ENCODE results near the gene CDHR1.

CDHR1 gene

GRCh38 chr10:84198206-84198915 lies 4.0 kb downstream of the CDHR1 start:
- Histone ChIP-seq H3K36me3 (replicated peaks) (no peaks in the 10 kb centered on the region), H3K27me3 (ENCODE audit: low read depth) (no peaks in the 10 kb centered on the region), H3K4me3 (no peak overlapping the region), H3K4me1 (no peaks in the 10 kb centered on the region), H3K9me3 (no peaks in the 10 kb centered on the region)
- DNase-seq (ENCODE audit: low spot score in 2 of 2) = no peak
- in situ Hi-C loops (cut with MboI; ENCODE audit: low sequenced_read_pairs) = no loop called here

GRCh38 chr10:84200537-84201243 lies 6.4 kb downstream of the CDHR1 start:
- no peak overlapping the region for H3K4me3 ChIP-seq
- no peaks in the 10 kb centered on the region for H3K27me3 ChIP-seq (ENCODE audit: low read depth)
- H3K36me3 ChIP-seq (replicated peaks) = no peaks in the 10 kb centered on the region
- H3K9me3 ChIP-seq = no peaks in the 10 kb centered on the region
- in situ Hi-C loops (cut with MboI; ENCODE audit: low sequenced_read_pairs) = no loop called here
- no peak for DNase-seq (ENCODE audit: low spot score in 2 of 2)
- H3K4me1 ChIP-seq = no peaks in the 10 kb centered on the region

- DNase-seq (ENCODE audit: low spot score in 2 of 2) = no peak
- Histone ChIP-seq H3K4me3 (no peak overlapping the region), H3K9me3 (no peaks in the 10 kb centered on the region), H3K4me1 (no peaks in the 10 kb centered on the region), H3K27me3 (ENCODE audit: low read depth) (no peaks in the 10 kb centered on the region), H3K36me3 (replicated peaks) (no peaks in the 10 kb centered on the region)
- in situ Hi-C loops (cut with MboI; ENCODE audit: low sequenced_read_pairs) = no loop called here
Measured at GRCh38 chr10:84201244-84201606, 6.9 kb downstream of the CDHR1 start.

DNA sequence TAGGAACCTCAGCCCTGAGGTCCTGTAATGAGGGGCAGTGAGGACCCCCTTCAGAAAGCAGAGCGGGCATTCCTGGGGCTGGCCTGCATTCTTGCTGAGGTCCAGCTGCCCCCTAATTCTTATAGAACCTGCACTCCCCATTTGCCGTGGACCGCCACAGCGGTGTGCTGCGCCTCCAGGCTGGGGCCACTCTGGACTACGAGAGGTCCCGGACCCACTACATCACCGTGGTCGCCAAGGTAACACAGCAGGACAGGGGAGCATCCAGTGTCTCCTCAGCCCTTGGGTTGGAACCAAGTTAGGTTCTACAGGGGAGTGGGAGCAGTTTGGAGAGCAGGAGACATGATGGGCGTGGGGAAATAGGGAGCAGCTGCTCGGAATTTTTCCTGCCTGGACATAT lies 7.3 kb downstream of the CDHR1 start:
- Histone ChIP-seq H3K27me3 (ENCODE audit: low read depth) (no peaks in the 10 kb centered on the region), H3K9me3 (no peaks in the 10 kb centered on the region), H3K4me1 (no peaks in the 10 kb centered on the region), H3K4me3 (no peak overlapping the region), H3K36me3 (replicated peaks) (no peaks in the 10 kb centered on the region)
- DNase-seq (ENCODE audit: low spot score in 2 of 2) = no peak
- in situ Hi-C loops (cut with MboI; ENCODE audit: low sequenced_read_pairs) = no loop called here

GRCh38 chr10:84202349-84202748 lies 8.0 kb downstream of the CDHR1 start:
- no peaks in the 10 kb centered on the region for H3K4me1 ChIP-seq
- H3K36me3 ChIP-seq (replicated peaks) = no peaks in the 10 kb centered on the region
- H3K9me3 ChIP-seq = no peaks in the 10 kb centered on the region
- no peak for DNase-seq (ENCODE audit: low spot score in 2 of 2)
- in situ Hi-C loops (cut with MboI; ENCODE audit: low sequenced_read_pairs) = no loop called here
- H3K27me3 ChIP-seq (ENCODE audit: low read depth) = no peaks in the 10 kb centered on the region
- no peak overlapping the region for H3K4me3 ChIP-seq

DNA sequence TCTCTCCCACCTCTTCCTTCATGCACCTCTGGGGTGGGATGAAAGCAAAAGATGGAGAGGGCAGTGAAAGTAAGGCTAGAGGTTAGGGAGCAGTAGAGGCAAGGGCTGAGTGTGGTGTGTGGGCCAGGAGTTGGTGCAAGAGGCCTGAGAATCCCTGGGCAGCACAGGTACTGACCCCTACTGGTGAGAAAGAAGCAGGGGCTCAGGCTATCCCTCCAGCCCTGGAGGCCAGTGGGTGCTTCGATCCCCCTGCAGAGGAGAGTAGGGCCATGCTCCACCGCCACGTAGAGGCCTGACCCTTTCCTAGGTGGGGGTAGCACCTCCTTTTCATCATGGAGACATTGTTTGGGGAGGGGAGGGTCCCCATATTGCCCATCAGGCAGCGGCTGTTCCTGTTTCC lies 9.8 kb downstream of the CDHR1 start:
- Histone ChIP-seq H3K27me3 (ENCODE audit: low read depth) (no peaks in the 10 kb centered on the region), H3K9me3 (no peaks in the 10 kb centered on the region), H3K36me3 (replicated peaks) (no peaks in the 10 kb centered on the region), H3K4me1 (no peaks in the 10 kb centered on the region), H3K4me3 (no peak overlapping the region)
- in situ Hi-C loops (cut with MboI; ENCODE audit: low sequenced_read_pairs) = no loop called here
- peak; percentile 16 to 36 for DNase-seq (ENCODE audit: low spot score in 2 of 2)

- Histone ChIP-seq H3K9me3 (no peaks in the 10 kb centered on the region), H3K4me1 (no peaks in the 10 kb centered on the region), H3K27me3 (ENCODE audit: low read depth) (no peaks in the 10 kb centered on the region), H3K36me3 (replicated peaks) (no peaks in the 10 kb centered on the region), H3K4me3 (no peak overlapping the region)
- DNase-seq (ENCODE audit: low spot score in 2 of 2) = no peak
- in situ Hi-C loops (cut with MboI; ENCODE audit: low sequenced_read_pairs) = loop anchor here (5.0 kb wide), 1 partner anchor 57 kb away; no protein-coding TSS in a partner anchor
Measured at GRCh38 chr10:84204610-84205009, 10.3 kb downstream of the CDHR1 start.

GRCh38 chr10:84205049-84205852 lies 10.9 kb downstream of the CDHR1 start:
- in situ Hi-C loops (cut with MboI; ENCODE audit: low sequenced_read_pairs) = loop anchor here (5.0 kb wide), 1 partner anchor 58 kb away; no protein-coding TSS in a partner anchor

DNA sequence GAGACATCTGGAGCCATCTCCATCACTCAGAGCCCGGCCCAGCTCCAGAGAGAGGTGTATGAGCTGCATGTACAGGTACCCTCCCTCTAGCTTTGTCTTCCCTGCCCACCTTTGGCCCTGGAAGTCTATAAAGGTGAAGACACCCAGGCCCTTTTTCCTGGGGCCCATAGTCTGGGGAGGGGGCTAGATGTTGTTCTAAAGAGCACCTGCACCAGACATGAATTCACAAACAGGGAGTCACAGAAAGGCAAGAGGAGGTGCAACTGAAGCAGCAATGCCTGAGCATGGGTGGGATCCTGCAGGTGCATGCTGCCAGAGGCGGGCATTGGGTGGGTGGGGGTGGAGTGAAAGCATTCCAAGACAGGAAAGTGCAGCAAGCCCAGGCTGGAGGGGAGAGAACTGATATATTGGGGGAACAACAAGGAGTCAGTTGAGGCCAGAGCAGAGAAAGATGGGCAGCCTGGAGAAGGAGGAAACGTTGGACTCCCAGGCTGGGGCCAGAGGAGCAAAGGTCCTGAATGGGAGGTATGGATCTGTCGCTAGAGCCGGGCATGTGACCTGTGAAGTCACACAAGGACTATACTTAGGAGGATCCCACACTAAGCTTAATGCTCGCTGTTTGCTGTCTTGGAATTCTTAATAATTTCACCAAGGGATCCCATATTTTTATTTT lies 11.7 kb downstream of the CDHR1 start:
- H3K4me1 ChIP-seq = no peaks in the 10 kb centered on the region
- no peaks in the 10 kb centered on the region for H3K36me3 ChIP-seq (replicated peaks)
- no peak for DNase-seq (ENCODE audit: low spot score in 2 of 2)
- no peaks in the 10 kb centered on the region for H3K27me3 ChIP-seq (ENCODE audit: low read depth)
- no peaks in the 10 kb centered on the region for H3K9me3 ChIP-seq
- in situ Hi-C loops (cut with MboI; ENCODE audit: low sequenced_read_pairs) = loop anchor here (5.0 kb wide), 1 partner anchor 59 kb away; no protein-coding TSS in a partner anchor
- H3K4me3 ChIP-seq = no peak overlapping the region

More at GRCh38 chr10:84205049-84205852, 10.9 kb downstream of the CDHR1 start:
- no peaks in the 10 kb centered on the region for H3K36me3 ChIP-seq (replicated peaks)
- no peaks in the 10 kb centered on the region for H3K27me3 ChIP-seq (ENCODE audit: low read depth)
- H3K4me1 ChIP-seq = no peaks in the 10 kb centered on the region
- H3K4me3 ChIP-seq = no peak overlapping the region
- no peaks in the 10 kb centered on the region for H3K9me3 ChIP-seq
- DNase-seq (ENCODE audit: low spot score in 2 of 2) = peak; percentile 26 to 84

GRCh38 chr10:84208023-84208422 lies 13.7 kb downstream of the CDHR1 start:
- H3K36me3 ChIP-seq (replicated peaks) = no peaks in the 10 kb centered on the region
- in situ Hi-C loops (cut with MboI; ENCODE audit: low sequenced_read_pairs) = loop anchor here (5.0 kb wide), 1 partner anchor 61 kb away; no protein-coding TSS in a partner anchor
- H3K4me1 ChIP-seq = no peaks in the 10 kb centered on the region
- DNase-seq (ENCODE audit: low spot score in 2 of 2) = no peak
- no peaks in the 10 kb centered on the region for H3K27me3 ChIP-seq (ENCODE audit: low read depth)
- H3K9me3 ChIP-seq = no peaks in the 10 kb centered on the region
- H3K4me3 ChIP-seq = no peak overlapping the region

DNA sequence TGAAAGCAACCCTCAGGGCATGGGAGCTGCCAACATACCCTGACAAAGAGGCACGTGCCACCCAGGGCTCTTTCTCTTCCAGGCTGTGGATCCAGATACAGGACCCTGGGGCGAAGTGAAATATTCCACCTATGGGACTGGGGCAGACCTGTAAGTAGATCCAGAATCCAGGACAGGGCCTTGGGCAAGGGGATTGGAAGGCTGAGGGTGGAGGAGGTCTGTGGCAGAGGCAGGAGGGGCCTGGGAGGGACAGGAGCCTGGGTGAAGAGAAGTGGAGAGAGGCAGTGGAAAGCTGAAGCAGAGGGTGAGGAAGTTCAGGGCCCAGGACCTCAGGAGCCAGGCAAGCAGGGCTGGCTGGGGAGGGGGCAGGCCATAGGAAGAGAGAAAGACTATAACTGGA lies 17.2 kb downstream of the CDHR1 start:
- Histone ChIP-seq H3K4me1 (no peaks in the 10 kb centered on the region), H3K27me3 (ENCODE audit: low read depth) (no peaks in the 10 kb centered on the region), H3K36me3 (replicated peaks) (no peaks in the 10 kb centered on the region), H3K4me3 (no peak overlapping the region), H3K9me3 (no peaks in the 10 kb centered on the region)
- DNase-seq (ENCODE audit: low spot score in 2 of 2) = no peak
- in situ Hi-C loops (cut with MboI; ENCODE audit: low sequenced_read_pairs) = no loop called here

DNA sequence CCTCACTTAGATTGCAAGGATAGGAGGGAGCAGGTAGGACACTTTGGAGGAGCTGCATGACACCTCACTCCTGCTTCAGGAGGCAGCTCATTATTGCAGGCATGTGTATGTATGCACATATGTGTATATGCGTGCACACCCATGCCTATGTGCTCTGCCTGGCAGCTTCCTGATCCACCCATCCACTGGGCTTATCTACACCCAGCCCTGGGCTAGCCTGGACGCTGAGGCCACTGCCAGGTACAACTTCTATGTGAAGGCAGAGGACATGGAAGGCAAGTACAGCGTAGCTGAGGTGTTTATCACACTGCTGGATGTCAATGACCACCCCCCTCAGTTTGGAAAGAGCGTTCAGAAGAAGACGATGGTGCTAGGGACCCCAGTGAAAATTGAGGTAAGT lies 17.7 kb downstream of the CDHR1 start:
- no peaks in the 10 kb centered on the region for H3K4me1 ChIP-seq
- DNase-seq (ENCODE audit: low spot score in 2 of 2) = no peak
- no peaks in the 10 kb centered on the region for H3K36me3 ChIP-seq (replicated peaks)
- no peaks in the 10 kb centered on the region for H3K27me3 ChIP-seq (ENCODE audit: low read depth)
- no peak overlapping the region for H3K4me3 ChIP-seq
- in situ Hi-C loops (cut with MboI; ENCODE audit: low sequenced_read_pairs) = no loop called here
- no peaks in the 10 kb centered on the region for H3K9me3 ChIP-seq

DNA sequence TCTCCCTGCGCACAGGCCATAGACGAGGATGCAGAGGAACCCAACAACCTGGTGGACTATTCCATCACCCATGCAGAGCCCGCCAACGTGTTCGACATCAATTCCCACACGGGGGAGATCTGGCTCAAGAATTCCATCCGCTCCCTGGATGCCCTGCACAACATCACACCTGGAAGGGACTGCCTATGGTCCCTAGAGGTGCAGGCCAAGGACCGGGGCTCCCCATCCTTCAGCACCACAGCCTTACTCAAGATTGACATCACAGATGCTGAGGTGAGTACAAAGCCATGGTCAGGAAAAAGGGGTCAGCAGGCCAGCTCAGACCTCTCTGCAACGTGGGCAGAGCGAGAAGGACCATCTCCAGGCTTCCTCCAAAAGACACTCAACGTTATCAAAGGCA lies 18.7 kb downstream of the CDHR1 start:
- H3K27me3 ChIP-seq (ENCODE audit: low read depth) = no peaks in the 10 kb centered on the region
- H3K9me3 ChIP-seq = no peaks in the 10 kb centered on the region
- in situ Hi-C loops (cut with MboI; ENCODE audit: low sequenced_read_pairs) = no loop called here
- no peak for DNase-seq (ENCODE audit: low spot score in 2 of 2)
- H3K36me3 ChIP-seq (replicated peaks) = no peaks in the 10 kb centered on the region
- no peaks in the 10 kb centered on the region for H3K4me1 ChIP-seq
- H3K4me3 ChIP-seq = no peak overlapping the region

Measured in HAP-1 (cell line).